Measurements from ENCODE around the gene UBAC1. TPM values are rescaled to one million over a fixed set of nuclear protein-coding genes. Genes with fewer than 3 reads are reported as not detected.
A peak's percentile ranks its signal among the peaks of the same experiment; 100 is the strongest.

Gene UBAC1
- total RNA-seq, 1 experiment from 2014 or later: 54.8 TPM

DNA sequence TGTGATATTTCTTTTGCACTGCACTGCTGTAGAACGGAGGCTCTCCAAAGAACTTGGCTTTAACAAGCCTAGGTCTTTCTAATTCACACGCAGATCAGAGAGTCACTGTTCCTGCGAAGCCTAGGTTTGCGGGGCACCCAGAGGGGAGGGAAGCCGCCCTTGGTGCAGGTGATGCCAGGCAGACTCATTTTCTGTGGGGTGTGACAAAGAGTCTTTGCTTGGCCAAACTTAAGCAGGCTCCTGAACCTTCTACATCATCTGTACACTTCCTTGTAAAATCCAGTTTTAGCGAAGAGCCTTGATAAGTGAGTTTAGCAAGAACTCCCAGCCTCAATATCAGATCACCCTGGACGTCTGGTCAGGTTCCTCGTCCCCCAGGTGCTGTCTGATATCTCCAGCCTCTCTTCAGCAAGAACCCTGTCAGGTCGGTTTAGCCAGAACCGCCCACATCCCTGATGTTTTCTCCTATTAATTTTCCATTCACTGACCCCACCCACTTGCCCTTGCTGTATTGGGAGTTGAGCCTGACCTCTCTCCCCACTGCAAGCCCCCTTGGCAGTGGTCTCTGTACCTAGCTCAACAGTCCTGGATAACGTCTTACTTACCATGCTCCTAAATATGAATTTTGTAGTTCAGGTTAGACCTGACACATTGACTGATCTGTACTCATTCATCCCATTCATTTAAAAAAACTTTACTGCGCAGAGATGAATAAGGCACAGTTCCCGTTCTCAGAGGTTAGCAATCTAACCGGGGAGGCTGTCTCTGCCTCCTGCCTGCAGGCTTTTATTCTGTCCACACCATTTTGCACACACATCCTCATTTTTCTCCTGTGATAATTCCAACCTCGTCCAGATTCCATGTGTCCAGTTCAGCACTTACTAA is 880 bp upstream of the UBAC1 start:
- ATAC-seq: no peak

DNA sequence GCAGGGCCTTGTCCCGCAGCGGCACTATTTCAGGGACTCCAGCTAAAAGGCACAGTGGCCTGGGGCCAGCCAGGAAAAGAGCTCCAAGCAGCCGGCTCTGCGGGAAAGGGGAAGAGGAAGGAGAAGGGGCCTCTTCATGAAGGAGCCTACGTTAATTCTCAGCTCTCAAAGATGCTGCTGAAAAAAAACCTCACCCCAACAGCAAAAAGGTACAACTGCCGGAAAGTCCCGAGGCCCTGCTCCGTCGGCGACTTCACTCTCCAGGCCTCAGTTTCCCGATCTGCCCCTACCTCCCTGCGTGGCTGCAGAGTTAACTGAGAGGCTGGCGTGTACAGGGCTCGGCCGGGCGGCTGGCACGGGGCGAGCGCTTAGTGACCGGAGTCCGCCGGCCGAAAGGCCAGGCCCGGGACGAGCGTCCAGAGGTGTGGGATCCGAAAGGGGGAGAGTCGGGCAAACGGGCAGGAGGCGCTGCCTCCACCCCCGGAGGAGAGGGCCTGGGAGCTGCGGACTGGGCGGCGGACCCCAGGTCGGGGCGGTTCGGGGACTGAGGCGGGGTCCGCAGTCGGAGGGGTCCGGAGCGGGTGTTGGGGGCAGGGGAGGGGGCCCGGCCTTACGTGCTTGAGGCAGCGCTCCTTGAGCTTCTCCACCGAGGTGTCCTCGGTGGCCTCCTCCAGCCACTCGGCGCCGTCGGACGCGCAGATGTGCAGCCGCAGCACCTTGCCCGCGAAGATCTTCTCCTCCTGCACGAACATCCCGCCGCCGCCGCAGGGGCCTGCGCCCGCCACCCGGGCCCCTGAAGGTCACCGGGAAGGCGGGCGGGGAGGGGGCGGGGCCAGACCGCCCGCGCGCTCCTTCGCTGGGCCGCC is 529 bp downstream of the UBAC1 start:
- DNase-seq (ENCODE audit: low read depth, low spot score) (no peak), ATAC-seq (peak; percentile 36)
- ChIA-PET RAD21 (ENCODE audit: low non-redundant PET in 1 of 2, low total read pairs in 2 of 2, uncharacterized antibody in 2 of 2, unreplicated experiment in 2 of 2) (no interaction called here), CTCF (interaction anchor here (0.6 to 1.0 kb wide), 3 partner anchors 9 to 178 kb away, joined by 3 to 4 read pairs (median 3); no protein-coding TSS in a partner anchor), POLR2A (no interaction called here)
- Histone ChIP-seq H3K9me2 (ENCODE audit: insufficient read depth) (no peaks in the 10 kb centered on the region), H3K9me3 (ENCODE audit: control insufficient read depth in 1 of 2, insufficient read depth in 1 of 2, low read depth in 1 of 2, low read length in 2 of 2) (no peaks in the 10 kb centered on the region), H3K27ac (ENCODE audit: low read depth, low read length) (peak overlapping the region; percentile 73), H2AFZ (ENCODE audit: low read depth, low read length, poor library complexity, severe bottlenecking) (no peak overlapping the region), H3K79me2 (ENCODE audit: insufficient read depth, low read length) (peaks cover 52% of the 10 kb centered on the region), H3K27me3 (ENCODE audit: insufficient read depth, low read length) (no peaks in the 10 kb centered on the region), H4K20me1 (ENCODE audit: insufficient read depth) (no peaks in the 10 kb centered on the region), H3K36me3 (ENCODE audit: control insufficient read depth in 1 of 2, insufficient read depth in 2 of 2, low read length in 2 of 2) (0 out of 4 replicates have a peak, but pooled peaks cover 0 to 4% of the 10 kb centered on the region in 2 experiments), H3K4me2 (ENCODE audit: low read length) (peak overlapping the region; percentile 87), H3K9ac (ENCODE audit: low read length) (peak overlapping the region; percentile 92), H3K4me1 (ENCODE audit: control insufficient read depth in 1 of 2, insufficient read depth in 2 of 2, low read length in 2 of 2) (peaks cover 15 to 22% of the 10 kb centered on the region in 2 experiments), H3K4me3 (replicated peaks in 1 of 2; ENCODE audit: low read depth in 1 of 2, low read length in 2 of 2) (peak overlapping the region; percentile 91 to 98)
- intact Hi-C loops (cut with micrococcal nuclease): loop anchor here (10.0 kb wide), 4 partner anchors 264 to 876 kb away; partner anchors contain the start of gene OLFM1
- TF ChIP-seq, protein P1, sequence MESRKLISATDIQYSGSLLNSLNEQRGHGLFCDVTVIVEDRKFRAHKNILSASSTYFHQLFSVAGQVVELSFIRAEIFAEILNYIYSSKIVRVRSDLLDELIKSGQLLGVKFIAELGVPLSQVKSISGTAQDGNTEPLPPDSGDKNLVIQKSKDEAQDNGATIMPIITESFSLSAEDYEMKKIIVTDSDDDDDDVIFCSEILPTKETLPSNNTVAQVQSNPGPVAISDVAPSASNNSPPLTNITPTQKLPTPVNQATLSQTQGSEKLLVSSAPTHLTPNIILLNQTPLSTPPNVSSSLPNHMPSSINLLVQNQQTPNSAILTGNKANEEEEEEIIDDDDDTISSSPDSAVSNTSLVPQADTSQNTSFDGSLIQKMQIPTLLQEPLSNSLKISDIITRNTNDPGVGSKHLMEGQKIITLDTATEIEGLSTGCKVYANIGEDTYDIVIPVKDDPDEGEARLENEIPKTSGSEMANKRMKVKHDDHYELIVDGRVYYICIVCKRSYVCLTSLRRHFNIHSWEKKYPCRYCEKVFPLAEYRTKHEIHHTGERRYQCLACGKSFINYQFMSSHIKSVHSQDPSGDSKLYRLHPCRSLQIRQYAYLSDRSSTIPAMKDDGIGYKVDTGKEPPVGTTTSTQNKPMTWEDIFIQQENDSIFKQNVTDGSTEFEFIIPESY (IDR thresholded peaks at IDR 0.05; ENCODE audit: extremely low read depth, insufficient replicate concordance, low read length): no peak
- TF ChIP-seq ZFX (IDR thresholded peaks at IDR 0.05): peak; percentile 76; the same call in 1 of the 2 replicates
- BruUV-seq (replicated peaks): no TSS peak

More for the DNA sequence above, 880 bp upstream of the UBAC1 start:
- intact Hi-C loops (cut with micrococcal nuclease): loop anchor here (10.0 kb wide), 4 partner anchors 263 to 877 kb away; partner anchors contain the start of gene OLFM1
- H3K9me3 ChIP-seq (ENCODE audit: control insufficient read depth in 1 of 2, insufficient read depth in 1 of 2, low read depth in 1 of 2, low read length in 2 of 2): no peaks in the 10 kb centered on the region
- 0 out of 4 replicates have a peak, but pooled peaks cover 0 to 4% of the 10 kb centered on the region in 2 experiments for H3K36me3 ChIP-seq (ENCODE audit: control insufficient read depth in 1 of 2, insufficient read depth in 2 of 2, low read length in 2 of 2)
- CTCF ChIA-PET: interaction anchor here (1.0 kb wide), 1 partner anchor 8 kb away, joined by 3 read pairs; no protein-coding TSS in a partner anchor
- H3K27me3 ChIP-seq (ENCODE audit: insufficient read depth, low read length): no peaks in the 10 kb centered on the region
- RAD21 ChIA-PET (ENCODE audit: low non-redundant PET in 1 of 2, low total read pairs in 2 of 2, uncharacterized antibody in 2 of 2, unreplicated experiment in 2 of 2): no interaction called here
- peak overlapping the region; percentile 75 for H3K4me2 ChIP-seq (ENCODE audit: low read length)
- peak overlapping the region; percentile 36 for H2AFZ ChIP-seq (ENCODE audit: low read depth, low read length, poor library complexity, severe bottlenecking)
- peaks cover 38% of the 10 kb centered on the region for H3K79me2 ChIP-seq (ENCODE audit: insufficient read depth, low read length)
- no peaks in the 10 kb centered on the region for H4K20me1 ChIP-seq (ENCODE audit: insufficient read depth)
- H3K9me2 ChIP-seq (ENCODE audit: insufficient read depth): no peaks in the 10 kb centered on the region
- no peak overlapping the region; the same call in 1 of the 2 replicates for H3K27ac ChIP-seq (ENCODE audit: low read depth, low read length)
- BruUV-seq (replicated peaks): TSS peak; percentile 85
- H3K4me3 ChIP-seq (replicated peaks in 1 of 2; ENCODE audit: low read depth in 1 of 2, low read length in 2 of 2): peak overlapping the region; percentile 45 to 51
- peaks cover 15 to 22% of the 10 kb centered on the region in 2 experiments for H3K4me1 ChIP-seq (ENCODE audit: control insufficient read depth in 1 of 2, insufficient read depth in 2 of 2, low read length in 2 of 2)
- DNase-seq (ENCODE audit: low read depth, low spot score): no peak
- peak overlapping the region; percentile 55 for H3K9ac ChIP-seq (ENCODE audit: low read length)
- TF ChIP-seq SP1 (IDR thresholded peaks at IDR 0.05; ENCODE audit: low read depth) (no peak), EGR1 (IDR thresholded peaks at IDR 0.05; ENCODE audit: low read depth) (0 out of 2 replicates have a peak, but pooled peaks have one; percentile 37)
- POLR2A ChIA-PET: no interaction called here
